Gastrocnemius medialis (tissue), 4 donors: ENCODE data around the gene INPP4B. TPM values are rescaled to one million over a fixed set of nuclear protein-coding genes. Genes with fewer than 3 reads are reported as not detected.
A peak's percentile ranks its signal among the peaks of the same experiment; 100 is the strongest.

Experiments
- ATAC-seq, 2 donors: fragments of 150-250 bp; one replicate each; pipeline ENCODE4 v1.9.1; 2016
- DNase-seq, 2 donors: peaks; one replicate each; pipeline ENCODE4 v3.0.0-alpha.2; 2019
- H3K27ac ChIP-seq, 4 donors: fragments of 200-600 bp; sonication (generic); 1 replicate in 1 of 4; 2 replicates in 3 of 4; pipeline ENCODE4 v1.5.1; 2016 to 2018; ENCODE audit warnings: mild to moderate bottlenecking in 2 of 4, moderate library complexity in 1 of 4
- H3K27me3 ChIP-seq, 3 donors: fragments of 200-600 bp; sonication (generic) in 2 of 3; 1 replicate in 1 of 3; 2 replicates in 2 of 3; pipeline versions ENCODE4 v1.5.1 to v1.6.0; 2016 to 2019; ENCODE audit warnings: mild to moderate bottlenecking in 1 of 3, moderate library complexity in 1 of 3
- H3K36me3 ChIP-seq, 2 donors: fragments of 200-600 bp; sonication (generic) in 1 of 2; one replicate each; pipeline ENCODE4 v1.5.1; 2017 to 2018
- H3K4me1 ChIP-seq, 2 donors: fragments of 200-600 bp; sonication (generic) in 1 of 2; one replicate each; pipeline ENCODE4 v1.5.1; 2016 to 2017; ENCODE audit warnings: mild to moderate bottlenecking in 2 of 2
- H3K4me3 ChIP-seq, 4 donors: fragments of 200-600 bp; sonication (generic) in 3 of 4; 1 replicate in 1 of 4; 2 replicates in 3 of 4; pipeline ENCODE4 v1.5.1; 2016 to 2019; ENCODE audit warnings: mild to moderate bottlenecking in 2 of 4
- H3K9me3 ChIP-seq, 3 donors: fragments of 200-600 bp; sonication (generic) in 2 of 3; 1 replicate in 1 of 3; 2 replicates in 2 of 3; pipeline ENCODE4 v1.5.1; 2016 to 2019
- POLR2A ChIP-seq, 2 donors: fragments of 450-650 bp; IDR thresholded peaks; one replicate each; pipeline ENCODE4 v1.6.1; 2017; ENCODE audit warnings: antibody characterized with exemption in 2 of 2, mild to moderate bottlenecking in 2 of 2, moderate library complexity in 2 of 2
- in situ Hi-C, 4 donors: fragments of 200-750 bp; cut with MboI; loops; one replicate each; pipeline versions ENCODE4 v1.15.0 to v1.8.0; 2017; ENCODE audit warnings: low sequenced_read_pairs in 4 of 4
- intact Hi-C: fragments of 100-400 bp; cut with DNase I; formaldehyde crosslinking; loops from one replicate; pipeline ENCODE4 v1.15.1; 2023; ENCODE audit warnings: low total_unique reads
- total RNA-seq, 4 donors: library from RNA; depleted of rRNA; stranded (reverse); fragments of >200 nt; gene quantifications; one replicate each; pipeline versions ENCODE4 v1.1.0 to v1.2.3, GENCODE V29; 2016
- TF ChIP-seq, protein P1 (sequence below), 5 experiments: fragments of 450-650 bp in 3 of 5; fragments of 200-600 bp in 2 of 5; sonication (generic) in 2 of 5; IDR thresholded peaks in 4 of 5; conservative IDR thresholded peaks in 1 of 5; 1 replicate in 4 of 5; 2 replicates in 1 of 5; pipeline ENCODE4 v1.5.1; 2016 to 2019; ENCODE audit warnings: antibody characterized with exemption in 5 of 5, mild to moderate bottlenecking in 3 of 5, moderate library complexity in 3 of 5

Gene INPP4B
- total RNA-seq, 4 donors from 2014 or later: 7.5 to 23.6 (median 9.1) TPM

DNA sequence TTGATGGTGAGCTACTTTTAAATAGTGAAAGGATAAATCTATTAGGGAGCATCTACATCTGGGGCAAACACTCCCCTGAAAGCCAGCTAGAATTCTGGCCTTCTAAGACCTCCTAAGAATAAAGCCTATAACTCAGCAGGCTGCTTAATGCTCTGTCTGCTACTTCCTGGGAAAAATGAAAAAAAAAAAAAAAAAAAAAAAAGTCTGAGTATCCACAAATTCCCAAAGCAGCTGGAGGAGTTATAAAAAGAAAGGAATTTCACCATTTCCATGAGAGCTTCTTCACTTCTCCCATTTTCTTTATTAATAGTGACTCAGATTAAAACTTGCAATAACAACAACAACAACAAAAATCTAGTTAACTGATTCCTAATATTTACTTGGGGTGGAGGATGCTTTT is 511.2 kb downstream of the INPP4B start:
- Histone ChIP-seq H3K4me3 (no peak overlapping the region), H3K4me1 (peaks cover 5 to 20% of the 10 kb centered on the region in 2 donors), H3K36me3 (no peaks in the 10 kb centered on the region), H3K9me3 (no peaks in the 10 kb centered on the region), H3K27me3 (no peaks in the 10 kb centered on the region), H3K27ac (no peak overlapping the region)
- no peak for TF ChIP-seq POLR2A (IDR thresholded peaks at IDR 0.05)
- TF ChIP-seq, protein P1, sequence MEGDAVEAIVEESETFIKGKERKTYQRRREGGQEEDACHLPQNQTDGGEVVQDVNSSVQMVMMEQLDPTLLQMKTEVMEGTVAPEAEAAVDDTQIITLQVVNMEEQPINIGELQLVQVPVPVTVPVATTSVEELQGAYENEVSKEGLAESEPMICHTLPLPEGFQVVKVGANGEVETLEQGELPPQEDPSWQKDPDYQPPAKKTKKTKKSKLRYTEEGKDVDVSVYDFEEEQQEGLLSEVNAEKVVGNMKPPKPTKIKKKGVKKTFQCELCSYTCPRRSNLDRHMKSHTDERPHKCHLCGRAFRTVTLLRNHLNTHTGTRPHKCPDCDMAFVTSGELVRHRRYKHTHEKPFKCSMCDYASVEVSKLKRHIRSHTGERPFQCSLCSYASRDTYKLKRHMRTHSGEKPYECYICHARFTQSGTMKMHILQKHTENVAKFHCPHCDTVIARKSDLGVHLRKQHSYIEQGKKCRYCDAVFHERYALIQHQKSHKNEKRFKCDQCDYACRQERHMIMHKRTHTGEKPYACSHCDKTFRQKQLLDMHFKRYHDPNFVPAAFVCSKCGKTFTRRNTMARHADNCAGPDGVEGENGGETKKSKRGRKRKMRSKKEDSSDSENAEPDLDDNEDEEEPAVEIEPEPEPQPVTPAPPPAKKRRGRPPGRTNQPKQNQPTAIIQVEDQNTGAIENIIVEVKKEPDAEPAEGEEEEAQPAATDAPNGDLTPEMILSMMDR (IDR thresholded peaks at IDR 0.05 in 4 of 5, conservative IDR thresholded peaks at IDR 0.05 in 1 of 5): no peak
- DNase-seq (no peak), ATAC-seq (no peak)
- intact Hi-C loops: no loop called here
- in situ Hi-C loops: loop anchor here in 1 of 4 donors (25.0 kb wide), 1 partner anchor 377 kb away; no protein-coding TSS in a partner anchor

DNA sequence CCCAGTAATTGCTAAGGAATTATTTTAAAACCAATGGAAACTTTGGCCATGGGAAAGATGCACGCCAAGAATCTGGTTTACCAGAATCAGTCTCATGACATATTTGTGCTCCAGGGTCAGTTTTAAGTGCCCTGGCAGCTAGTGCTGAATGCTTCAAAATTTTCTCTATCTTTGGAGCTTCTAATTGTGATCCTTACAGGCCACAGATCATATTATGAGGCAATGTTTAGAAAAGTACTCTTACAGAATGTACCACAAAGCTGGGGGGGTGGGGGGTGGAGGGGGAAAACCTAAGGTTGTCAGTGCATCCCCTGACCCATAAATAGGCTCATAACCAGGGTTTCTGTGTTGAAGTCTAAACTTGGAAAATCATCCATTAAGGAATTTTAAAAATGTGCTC is 514.5 kb downstream of the INPP4B start:
- peaks cover 5 to 32% of the 10 kb centered on the region in 2 donors for H3K4me1 ChIP-seq
- no peak overlapping the region for H3K4me3 ChIP-seq
- H3K9me3 ChIP-seq: no peaks in the 10 kb centered on the region
- H3K27me3 ChIP-seq: no peaks in the 10 kb centered on the region
- H3K27ac ChIP-seq: no peak overlapping the region
- TF ChIP-seq, protein P1 (IDR thresholded peaks at IDR 0.05 in 4 of 5, conservative IDR thresholded peaks at IDR 0.05 in 1 of 5): no peak
- no peak for TF ChIP-seq POLR2A (IDR thresholded peaks at IDR 0.05)
- no peak for DNase-seq
- in situ Hi-C loops (loop anchor here in 1 of 4 donors (25.0 kb wide), 1 partner anchor 381 kb away; no protein-coding TSS in a partner anchor), intact Hi-C loops (no loop called here)
- H3K36me3 ChIP-seq: no peaks in the 10 kb centered on the region
- ATAC-seq: peak in 1 of 2 donors; percentile 47

DNA sequence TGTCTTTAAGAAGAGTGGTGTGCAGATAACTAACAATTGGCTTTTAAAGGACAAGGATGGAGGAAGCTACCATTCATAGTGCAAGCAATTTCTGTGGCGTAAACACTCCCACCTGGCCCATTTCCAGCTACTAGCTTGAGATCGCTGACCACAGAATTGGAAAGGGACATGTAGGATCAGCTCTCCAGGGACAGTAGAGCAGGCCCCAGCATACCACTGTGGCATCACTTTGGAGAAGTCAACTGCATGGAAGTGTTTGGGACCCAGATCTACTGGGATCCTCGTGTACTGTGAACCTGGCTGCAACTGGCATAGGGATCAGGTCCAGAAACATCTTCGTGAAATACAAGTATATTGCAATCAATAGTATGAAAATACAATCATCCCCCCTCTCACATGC is 515.0 kb downstream of the INPP4B start:
- ATAC-seq (peak in 1 of 2 donors; percentile 39), DNase-seq (peak in 1 of 2 donors; percentile 24)
- no peaks in the 10 kb centered on the region for H3K27me3 ChIP-seq
- H3K36me3 ChIP-seq: no peaks in the 10 kb centered on the region
- H3K4me3 ChIP-seq: no peak overlapping the region
- intact Hi-C loops (no loop called here), in situ Hi-C loops (loop anchor here in 1 of 4 donors (25.0 kb wide), 1 partner anchor 381 kb away; no protein-coding TSS in a partner anchor)
- TF ChIP-seq POLR2A (IDR thresholded peaks at IDR 0.05): no peak
- TF ChIP-seq, protein P1 (IDR thresholded peaks at IDR 0.05 in 4 of 5, conservative IDR thresholded peaks at IDR 0.05 in 1 of 5): no peak
- H3K9me3 ChIP-seq: no peaks in the 10 kb centered on the region
- peaks cover 5 to 32% of the 10 kb centered on the region in 2 donors for H3K4me1 ChIP-seq
- H3K27ac ChIP-seq: peak overlapping the region in 1 of 4 donors; percentile 22

DNA sequence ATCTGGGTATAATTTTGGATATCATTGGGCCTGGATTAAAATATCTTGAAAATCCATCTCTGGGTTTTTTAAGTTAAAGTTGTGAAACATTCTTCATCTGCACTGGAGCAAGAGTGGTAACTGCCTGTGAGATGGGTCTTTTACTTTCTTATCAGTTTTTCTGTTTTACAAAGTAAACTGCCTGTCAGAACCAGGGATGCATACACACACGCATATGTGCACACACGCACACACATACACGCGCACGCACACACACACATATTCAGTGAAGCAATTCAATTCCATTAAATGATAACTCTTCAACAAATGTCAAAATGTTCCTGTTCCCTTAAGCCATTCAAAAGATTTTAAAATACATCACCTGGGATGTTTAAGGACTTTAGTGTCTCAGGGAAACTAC is 515.8 kb downstream of the INPP4B start:
- peaks cover 5 to 32% of the 10 kb centered on the region in 2 donors for H3K4me1 ChIP-seq
- H3K4me3 ChIP-seq: no peak overlapping the region
- no peak for TF ChIP-seq POLR2A (IDR thresholded peaks at IDR 0.05)
- in situ Hi-C loops: loop anchor here in 1 of 4 donors (25.0 kb wide), 1 partner anchor 382 kb away; no protein-coding TSS in a partner anchor
- H3K9me3 ChIP-seq: no peaks in the 10 kb centered on the region
- intact Hi-C loops: no loop called here
- H3K27me3 ChIP-seq: no peaks in the 10 kb centered on the region
- DNase-seq (no peak), ATAC-seq (no peak)
- no peaks in the 10 kb centered on the region for H3K36me3 ChIP-seq
- H3K27ac ChIP-seq: no peak overlapping the region

DNA sequence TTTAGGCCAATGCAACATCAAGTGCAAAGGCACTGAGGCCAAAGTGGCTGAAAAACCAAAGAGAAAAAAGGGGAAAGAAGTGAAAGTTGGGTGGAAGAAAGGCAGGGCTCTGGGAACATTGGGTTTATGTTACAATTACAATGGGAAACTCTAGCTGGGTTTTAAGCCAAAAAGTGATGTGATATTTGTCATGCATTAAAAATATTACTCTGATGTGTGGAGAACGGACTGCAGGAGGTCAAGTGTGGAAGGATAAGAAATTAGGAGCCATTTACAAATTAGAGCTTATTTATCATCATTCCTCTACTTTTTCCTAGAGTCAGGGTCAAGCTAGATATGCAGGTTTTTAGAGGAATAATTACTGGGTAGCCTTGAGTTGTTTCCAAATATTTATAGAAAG is 516.8 kb downstream of the INPP4B start:
- Histone ChIP-seq H3K27ac (peak overlapping the region in 1 of 4 donors; percentile 31), H3K36me3 (no peaks in the 10 kb centered on the region), H3K4me3 (no peak overlapping the region), H3K27me3 (no peaks in the 10 kb centered on the region), H3K4me1 (peaks cover 5 to 27% of the 10 kb centered on the region in 2 donors), H3K9me3 (no peaks in the 10 kb centered on the region)
- in situ Hi-C loops: loop anchor here in 1 of 4 donors (25.0 kb wide), 1 partner anchor 383 kb away; no protein-coding TSS in a partner anchor
- intact Hi-C loops: no loop called here
- TF ChIP-seq POLR2A (IDR thresholded peaks at IDR 0.05): no peak
- TF ChIP-seq, protein P1 (IDR thresholded peaks at IDR 0.05 in 4 of 5, conservative IDR thresholded peaks at IDR 0.05 in 1 of 5): no peak
- DNase-seq (no peak), ATAC-seq (no peak)
